ENCODE results near the gene RALA.
"Not testable (repeated sequence)": the region's sequence is repeated elsewhere in the genome, so short reads cannot be mapped to it uniquely, and the experiment has no call there.

The RALA gene

DNA sequence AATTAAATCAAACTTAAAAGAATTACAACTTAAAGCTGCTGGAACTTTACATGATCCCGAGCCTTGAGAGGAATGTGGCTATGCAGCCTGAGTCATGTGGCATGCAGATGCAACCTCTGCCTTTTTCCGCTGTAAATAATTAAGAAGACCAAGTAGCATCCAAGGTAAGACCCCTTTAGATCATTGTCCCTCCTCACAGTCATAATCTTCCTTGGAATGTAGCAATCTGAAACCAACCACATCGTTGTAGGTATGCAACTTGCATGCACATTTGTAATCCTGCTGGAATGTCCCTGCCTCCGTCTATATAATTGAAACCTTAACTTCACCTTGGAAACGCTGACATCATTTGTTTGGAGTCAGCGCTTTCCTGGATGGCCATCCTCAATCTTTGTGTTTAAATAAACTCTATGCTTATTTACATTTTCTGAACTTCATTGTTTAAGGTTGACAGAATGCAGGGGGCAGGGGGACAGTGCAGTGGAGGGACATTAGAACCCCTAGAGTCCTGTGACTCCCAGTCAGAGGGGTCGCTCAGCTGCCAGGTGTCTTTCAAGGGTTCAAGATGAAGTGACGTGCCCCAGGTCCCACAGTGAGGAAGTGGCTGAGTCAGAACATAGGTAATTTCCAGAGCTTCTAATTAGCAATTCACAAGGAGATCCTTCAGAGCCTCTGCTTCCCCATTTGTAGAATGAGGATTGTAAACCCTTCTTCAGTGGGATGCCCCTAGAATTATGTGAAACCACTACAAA, 110.7 kb downstream of the RALA start:
- DNase-seq = no peak

DNA sequence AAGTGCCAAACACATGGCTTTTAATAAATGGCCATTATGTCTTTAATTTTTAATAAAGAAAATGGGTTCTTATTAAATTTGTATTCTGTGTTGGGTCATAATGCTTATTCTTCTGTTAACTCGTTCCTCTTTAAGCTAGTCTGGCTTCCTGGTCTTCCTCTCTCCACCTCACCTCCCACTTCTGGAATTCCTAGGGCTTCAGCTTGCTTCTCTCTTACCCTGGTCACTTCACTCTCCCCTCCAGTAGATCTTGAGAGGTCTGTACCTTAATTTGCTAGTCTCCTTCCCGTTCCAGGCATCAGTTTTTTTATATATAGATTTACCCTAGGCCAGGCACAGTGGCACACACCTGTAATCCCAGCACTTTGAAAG, 111.2 kb downstream of the RALA start:
- no peak for DNase-seq

DNA sequence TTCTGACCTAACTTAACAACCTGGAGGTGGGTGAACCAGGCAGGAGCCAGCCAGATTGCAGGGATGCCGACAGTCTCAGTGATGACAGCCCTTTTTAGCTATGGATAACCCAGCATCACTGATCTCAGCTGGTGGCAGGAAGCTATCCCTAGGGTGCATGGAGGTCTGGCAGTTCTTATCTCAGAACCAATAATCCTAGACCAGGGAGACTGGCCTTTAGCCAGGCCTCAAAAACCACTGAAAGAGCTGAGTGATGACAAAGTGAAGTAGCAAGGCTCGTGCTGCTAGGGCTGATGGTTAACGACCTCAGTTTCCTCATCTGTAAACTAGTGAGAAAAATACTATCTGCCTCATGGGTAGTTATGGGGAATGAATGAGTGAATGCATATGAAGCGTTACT, 112.5 kb downstream of the RALA start:
- DNase-seq = no peak

DNA sequence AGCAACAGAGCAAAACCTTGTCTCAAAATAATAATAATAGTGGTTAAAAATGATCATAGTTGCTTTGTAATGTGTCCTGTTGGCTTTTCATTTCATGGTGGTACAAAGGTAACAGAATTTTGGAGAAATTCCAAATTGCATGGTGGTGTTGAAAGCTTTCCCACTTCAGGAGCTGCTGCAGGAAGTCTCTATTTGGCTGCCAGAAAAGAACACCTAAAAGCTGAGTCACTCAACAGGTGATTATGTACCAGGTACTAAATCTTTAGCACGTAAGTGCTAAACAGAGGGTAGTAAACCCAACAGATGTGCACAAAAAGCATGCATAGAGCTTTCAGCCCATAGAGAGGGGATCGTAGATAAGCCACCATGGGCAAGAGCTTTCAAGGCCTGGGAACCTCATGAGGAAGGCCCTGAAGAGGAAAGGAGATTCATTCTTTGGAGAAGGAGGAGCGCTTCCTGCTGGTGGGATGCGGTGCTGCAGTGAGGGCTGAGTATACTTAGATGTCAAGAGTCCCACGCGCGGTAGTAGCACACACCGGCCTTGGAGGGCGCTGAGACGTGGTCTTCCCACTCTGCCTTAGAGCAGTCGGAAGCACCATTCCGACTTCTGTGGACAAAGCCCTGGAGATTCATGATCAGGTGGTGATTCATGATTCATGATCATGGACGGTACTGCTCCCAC, 118.7 kb downstream of the RALA start:
- DNase-seq = no peak

DNA sequence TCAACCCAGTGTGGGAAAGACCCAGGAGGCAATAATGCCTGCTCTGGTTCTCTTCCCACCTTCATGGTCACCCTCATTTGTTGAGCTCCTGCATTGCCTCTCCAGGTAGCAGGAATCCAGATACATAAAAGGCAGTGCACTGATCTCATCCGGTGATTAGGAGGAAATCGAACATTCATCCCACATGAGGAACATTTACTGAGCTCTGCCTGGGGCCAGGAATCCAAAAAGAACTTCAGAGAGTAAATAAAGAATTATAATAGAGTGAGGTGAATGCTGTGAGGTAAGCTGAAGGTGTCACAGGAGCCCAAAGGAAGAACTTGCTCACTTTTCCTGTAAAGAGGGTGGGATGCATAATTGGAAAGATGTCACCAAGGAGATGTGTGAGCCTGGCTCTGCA, 121.2 kb downstream of the RALA start:
- no peak for DNase-seq

DNA sequence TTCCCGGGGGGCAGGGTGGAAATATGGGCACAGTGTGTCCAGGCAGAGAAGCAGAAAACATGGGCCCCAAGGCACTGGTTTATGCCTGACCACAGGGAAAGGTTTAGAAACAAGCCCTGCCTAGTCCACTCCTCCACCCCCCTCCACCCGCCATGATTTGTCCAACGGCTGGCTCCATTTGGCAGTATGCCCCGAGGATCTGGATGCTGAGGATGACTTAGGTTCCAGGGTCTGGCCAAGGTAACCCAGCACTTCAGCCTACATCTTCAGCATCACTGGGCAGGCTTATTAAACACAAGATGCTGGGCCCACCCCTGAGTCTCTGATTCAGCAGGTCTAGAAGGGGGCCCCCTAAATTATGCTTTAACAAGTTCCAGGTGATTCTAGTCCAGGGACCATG, 121.9 kb downstream of the RALA start:
- DNase-seq = no peak

DNA sequence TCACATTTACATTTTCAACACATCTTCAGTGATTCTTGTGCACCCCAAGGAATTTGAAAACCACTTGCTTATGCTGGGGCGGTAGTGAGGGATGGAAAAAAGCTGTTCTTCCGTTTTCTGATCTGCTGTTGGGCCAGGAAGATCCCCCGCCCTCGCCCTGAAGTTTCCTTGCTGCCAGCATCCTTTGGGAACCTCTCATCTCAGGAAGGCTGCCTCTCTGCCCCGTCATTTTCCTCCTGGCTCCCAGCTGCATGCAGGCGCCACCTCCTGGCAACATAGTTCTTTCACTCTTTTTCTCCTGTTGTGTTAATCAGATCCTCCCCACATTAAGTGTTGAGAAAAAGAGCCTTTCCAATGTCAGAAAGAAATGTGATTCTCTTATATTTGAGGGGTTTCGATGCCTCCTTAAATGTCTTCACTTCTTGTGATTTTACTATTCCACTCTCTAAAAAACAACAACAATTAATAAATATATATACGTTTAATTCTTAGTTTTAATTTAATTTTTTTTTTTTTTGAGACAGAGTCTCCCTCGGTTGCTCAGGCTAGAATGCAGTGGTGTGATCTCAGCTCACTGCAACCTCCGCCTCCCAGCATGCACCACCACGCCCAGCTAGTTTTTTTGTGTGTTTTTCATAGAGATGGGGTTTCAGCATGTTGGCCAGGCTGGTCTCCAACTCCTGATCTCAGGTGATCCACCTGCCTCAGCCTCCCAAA, 122.9 kb downstream of the RALA start:
- peak; percentile 87 for DNase-seq

DNA sequence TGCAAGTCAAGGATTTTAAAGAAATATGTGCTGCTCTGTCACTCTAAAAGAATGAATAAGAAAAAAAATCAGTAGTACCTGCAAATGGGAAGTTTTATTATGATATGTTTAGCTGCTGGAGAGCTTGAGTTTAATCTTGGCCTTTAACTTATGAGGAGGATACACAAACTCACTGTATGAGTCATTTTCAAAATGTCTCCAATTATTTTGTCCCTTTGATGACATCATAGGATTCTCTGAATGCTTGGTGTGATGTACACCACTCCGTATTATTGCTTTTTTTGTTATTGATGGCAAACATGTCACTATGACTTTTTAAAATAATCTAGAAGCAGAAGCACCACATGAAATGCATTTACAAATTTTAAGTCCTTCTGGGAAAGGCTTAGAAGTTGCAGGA, 125.8 kb downstream of the RALA start:
- no peak for DNase-seq

DNA sequence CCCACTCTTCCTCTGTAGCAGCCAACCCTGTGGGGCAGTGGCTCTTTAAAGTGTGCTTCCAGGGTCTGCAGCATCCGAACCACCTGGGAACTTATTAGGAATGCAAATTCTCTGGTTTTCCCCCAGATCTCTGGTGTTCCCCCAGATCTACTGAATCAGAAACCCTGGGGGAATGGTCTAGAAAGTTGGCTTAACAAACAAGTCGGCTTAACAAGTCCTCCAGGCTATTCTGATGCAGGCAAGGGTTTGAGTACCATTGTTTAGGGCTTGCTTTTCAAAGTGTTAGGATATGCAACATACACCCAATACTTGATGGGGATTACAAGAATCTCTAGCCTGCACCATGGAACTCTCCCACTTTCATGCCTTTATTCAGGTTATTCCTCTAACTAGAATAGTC, 126.3 kb downstream of the RALA start:
- DNase-seq = no peak

DNA sequence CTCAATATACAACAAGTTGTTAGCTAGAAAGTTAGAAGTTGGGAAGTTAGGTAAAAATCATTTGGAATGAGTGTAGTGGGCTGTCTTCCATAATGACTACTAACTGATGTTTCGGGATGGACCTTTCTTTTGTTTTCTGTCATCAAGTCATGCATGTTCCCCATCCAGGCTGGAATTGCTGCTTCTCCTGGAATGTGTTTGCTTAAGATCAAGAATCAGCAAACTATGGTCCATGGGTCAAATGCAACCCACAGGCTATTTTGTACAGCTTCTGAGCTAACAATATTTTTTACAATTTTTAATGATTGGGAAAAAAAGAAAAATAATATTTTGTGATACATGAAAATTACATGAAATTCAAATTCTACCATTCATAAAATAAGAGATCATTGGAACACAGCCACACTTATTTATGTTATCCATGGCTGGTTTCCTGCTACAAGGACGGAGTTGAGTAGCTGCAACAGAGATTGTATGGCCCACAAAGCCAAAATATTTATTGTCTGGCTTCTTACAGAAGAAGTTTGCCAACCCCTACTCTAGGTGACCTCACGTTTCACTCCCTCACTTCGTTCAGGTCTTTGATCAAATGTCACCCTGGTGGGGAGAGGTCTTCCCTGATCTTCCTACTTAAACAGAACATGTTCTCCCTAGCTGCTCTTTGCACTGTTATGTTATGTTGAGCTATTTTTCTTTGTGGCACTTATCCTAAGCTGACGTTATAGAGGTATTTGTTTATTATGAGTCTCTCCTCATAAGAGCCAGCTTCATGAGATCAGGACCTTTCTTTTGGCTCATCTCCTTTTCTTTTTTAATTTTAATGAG, 127.1 kb downstream of the RALA start:
- DNase-seq = no peak

DNA sequence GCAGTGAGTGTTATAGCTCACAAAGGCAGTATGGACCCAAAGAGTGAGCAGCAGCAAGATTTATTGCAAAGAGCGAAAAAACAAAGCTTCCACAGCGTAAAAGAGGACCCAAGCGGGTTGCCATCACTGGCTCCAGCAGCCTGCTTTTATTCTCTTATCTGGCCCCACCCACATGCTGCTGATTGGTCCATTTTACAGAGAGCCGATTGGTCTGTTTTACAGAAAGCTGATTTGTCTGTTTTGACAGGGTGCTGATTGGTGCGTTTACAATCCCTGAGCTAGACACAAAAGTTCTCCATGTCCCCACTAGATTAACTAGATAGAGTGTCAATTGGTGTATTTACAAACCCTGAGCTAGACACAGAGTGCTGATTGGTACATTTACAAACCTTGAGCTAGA, 129.9 kb downstream of the RALA start:
- DNase-seq = not testable (repeated sequence)

DNA sequence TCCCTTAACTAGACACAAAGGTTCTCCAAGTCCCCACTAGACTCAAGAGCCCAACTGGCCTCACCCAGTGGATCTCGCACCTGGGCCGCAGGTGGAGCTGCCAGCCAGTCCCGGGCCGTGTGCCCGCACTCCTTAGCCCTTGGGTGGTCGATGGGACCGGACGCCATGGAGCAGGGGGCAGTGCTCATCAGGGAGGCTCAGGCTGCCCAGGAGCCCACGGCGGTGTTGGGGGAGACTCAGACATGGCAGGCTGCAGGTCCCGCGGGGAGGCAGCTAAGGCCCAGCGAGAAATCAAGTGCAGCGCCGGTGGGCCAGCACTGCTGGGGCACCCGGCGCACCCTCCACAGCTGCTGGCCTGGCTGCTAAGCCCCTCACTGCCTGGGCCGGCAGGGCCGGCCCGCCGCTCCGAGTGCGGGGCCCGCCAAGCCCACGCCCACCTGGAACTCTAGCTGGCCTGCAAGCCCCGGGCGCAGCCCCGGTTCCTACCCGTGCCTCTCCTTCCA, 130.5 kb downstream of the RALA start:
- DNase-seq = no peak

DNA sequence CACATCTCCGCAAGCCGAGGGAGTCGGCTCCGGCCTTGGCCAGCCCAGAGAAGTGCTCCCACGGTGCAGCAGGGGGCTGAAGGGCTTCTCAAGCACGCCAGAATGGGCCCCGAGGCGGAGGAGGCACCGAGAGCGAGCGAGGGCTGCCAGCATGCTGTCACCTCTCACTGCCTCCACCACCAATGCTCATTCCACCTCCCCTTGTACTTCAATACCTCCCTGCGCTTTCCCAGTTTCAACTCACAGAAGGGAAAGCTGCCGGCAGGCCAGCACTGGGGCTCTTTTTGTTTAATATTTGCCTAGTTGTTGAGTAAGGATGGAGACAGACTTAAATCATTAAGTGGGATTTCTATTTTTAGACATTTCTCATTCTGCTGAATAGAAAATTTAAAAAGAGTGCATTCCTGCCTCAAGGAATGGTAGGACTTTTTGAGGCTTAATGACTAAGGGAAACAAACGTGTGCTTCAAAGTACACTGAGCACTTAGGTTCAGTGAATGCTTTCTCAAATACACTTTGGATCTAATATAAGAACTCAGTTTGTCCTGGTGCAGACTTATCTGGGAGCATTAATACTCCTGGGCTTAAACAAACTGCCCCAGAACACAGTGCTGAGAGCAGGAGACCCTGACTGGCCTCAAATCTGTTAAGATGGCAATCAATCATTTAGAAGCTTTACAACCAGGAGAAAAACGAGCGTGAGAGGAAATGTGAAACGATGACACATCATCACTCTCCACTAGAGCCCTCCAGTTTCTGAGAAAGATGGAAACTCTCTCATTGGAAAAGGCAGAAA, 131.2 kb downstream of the RALA start:
- DNase-seq = no peak

DNA sequence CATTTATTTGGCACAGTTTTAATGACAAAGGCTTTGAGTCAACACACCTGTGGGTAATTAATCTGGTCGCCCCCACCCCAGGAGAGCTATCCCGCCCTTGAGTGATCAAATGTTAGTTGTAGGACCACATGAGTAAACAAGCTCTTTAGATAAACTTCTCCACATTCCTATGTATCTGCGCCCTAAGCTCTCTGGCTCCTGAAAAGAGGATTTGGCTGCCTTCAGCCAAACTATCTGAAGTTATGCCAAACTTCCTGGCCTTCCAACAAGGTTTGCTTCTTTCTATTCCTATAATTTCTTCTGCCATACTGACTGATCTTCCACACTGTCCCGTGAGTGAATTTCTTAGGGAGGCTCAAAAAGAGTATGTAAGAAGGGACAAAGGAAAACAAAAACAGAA, 134.2 kb downstream of the RALA start:
- no peak for DNase-seq
